GM18499 (cell line): ENCODE results near the gene DEFB128.

Experiments used
- ATAC-seq: cut with Tn5 transposase; IDR thresholded peaks from one replicate; pipeline ENCODE4 v1.9.1; 2021; ENCODE audit warnings: moderate number of reproducible peaks; ENCODE audit not compliant: insufficient read depth, unreplicated experiment

DEFB128 gene

GRCh38 chr20:164618-165017, 24.9 kb downstream of the DEFB128 start:
- ATAC-seq, result no peak

- no peak for ATAC-seq
Observed at GRCh38 chr20:157154-157553, 32.4 kb downstream of the DEFB128 start, which contains the start of gene DEFB127. Gene DEFB127 (plus strand): TSS chr20:157454. CDS start chr20:157545, 91 bp downstream.

DNA sequence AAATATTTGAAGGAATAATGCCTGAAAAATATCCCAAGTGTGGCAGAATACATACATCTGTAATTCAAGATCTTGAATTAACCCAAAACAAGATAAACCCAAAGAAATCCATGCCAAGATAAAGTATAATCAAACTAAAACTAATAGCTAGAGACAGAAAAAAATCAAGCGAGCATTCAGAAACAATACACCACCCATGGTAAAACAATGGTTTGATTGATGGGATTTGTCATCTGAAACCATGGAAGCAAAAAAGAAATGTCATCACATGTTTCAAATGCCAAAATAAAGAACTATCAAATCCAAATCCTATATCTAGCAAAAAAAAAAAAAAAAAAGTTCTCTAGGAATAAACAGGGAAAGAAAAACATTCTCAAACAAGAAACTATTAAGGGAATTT, 37.4 kb downstream of the DEFB128 start:
- ATAC-seq, result no peak

DNA sequence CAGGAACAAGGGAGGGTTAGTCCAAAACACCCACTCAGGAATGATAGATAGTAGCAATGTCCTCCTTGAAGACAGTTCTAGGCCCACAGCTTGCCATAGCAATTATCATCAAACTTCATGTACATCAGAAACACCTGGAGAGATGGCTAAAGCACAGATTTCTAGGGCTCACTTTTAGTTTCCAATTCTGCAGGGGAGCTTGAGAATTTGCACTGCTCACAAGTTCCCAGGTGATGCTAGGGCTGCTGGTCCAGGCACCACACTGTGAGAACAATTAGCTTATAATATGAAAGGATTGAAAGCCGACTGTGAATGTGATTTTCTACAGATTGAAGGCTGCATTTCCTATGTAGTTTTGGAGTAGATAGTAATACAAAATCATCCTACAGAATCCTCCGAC, 43.6 kb downstream of the DEFB128 start:
- no peak for ATAC-seq

DNA sequence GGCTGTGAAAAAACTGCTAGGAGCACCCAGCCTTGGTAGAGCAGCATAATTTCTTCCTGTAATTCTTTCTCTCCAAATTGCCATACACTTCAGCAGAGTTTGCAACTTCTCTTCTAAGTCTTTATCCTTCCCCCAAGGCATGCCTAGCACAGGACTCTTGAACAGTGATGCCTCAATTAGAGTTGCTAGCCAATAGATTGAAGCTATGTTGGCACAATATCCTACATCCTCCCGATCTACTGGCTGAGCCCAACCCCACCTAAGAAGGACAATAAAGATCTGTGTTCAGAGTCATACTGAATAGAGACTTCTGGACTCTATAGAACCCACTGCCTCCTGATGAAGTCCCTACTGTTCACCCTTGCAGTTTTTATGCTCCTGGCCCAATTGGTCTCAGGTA, 47.2 kb downstream of the DEFB128 start, which contains the start of gene DEFB126:
Gene DEFB126 (plus strand): TSS at position 301 of the 400 bp plus-strand sequence. CDS start 39 bp downstream, at position 340.
- no peak for ATAC-seq
